GM12892 (cell line): Measurements from ENCODE around the gene HAO2.
A peak's percentile ranks its signal among the peaks of the same experiment; 100 is the strongest.

Source experiments
- DNase-seq: peaks from one replicate; pipeline ENCODE4 v3.0.0; 2011; ENCODE audit not compliant: insufficient read length
- FAIRE-seq: peaks from 2 replicates; lab custom pipeline; 2011; peaks lifted over from hg19 to GRCh38; lab: Jason Lieb, UNC
- POLR2A ChIP-seq: IDR thresholded peaks from 2 replicates; pipeline ENCODE4 v1.6.1; 2011; ENCODE audit warnings: low read depth, low read length, control low read depth
- POLR2AphosphoS5 ChIP-seq: IDR thresholded peaks from 2 replicates; pipeline ENCODE4 v1.6.1; 2011; ENCODE audit warnings: low read depth, low read length, control low read depth
- TAF1 ChIP-seq: IDR thresholded peaks from 2 replicates; pipeline ENCODE4 v1.6.1; 2011; ENCODE audit warnings: low read depth, mild to moderate bottlenecking, control low read depth, low read length, borderline replicate concordance

The HAO2 gene

GRCh38 chr1:119351997-119352396 is 16.6 kb upstream of the HAO2 start:
- no peak for DNase-seq
- TF ChIP-seq POLR2A (no peak), TAF1 (no peak)
- FAIRE-seq: no peak

GRCh38 chr1:119353836-119354235 is 14.7 kb upstream of the HAO2 start:
- no peak for DNase-seq
- FAIRE-seq: peak; percentile 27
- no peak for TF ChIP-seq POLR2A

- FAIRE-seq (no peak), DNase-seq (no peak)
- TF ChIP-seq POLR2AphosphoS5 (no peak), TAF1 (no peak), POLR2A (no peak)
Measured at GRCh38 chr1:119358636-119359035, 9.9 kb upstream of the HAO2 start.

- FAIRE-seq: no peak
Measured at GRCh38 chr1:119359730-119360129, 8.9 kb upstream of the HAO2 start.

GRCh38 chr1:119361205-119361604 is 7.4 kb upstream of the HAO2 start:
- no peak for DNase-seq
- TF ChIP-seq POLR2AphosphoS5 (no peak), TAF1 (no peak), POLR2A (no peak)
- FAIRE-seq: no peak

More at GRCh38 chr1:119359730-119360129, 8.9 kb upstream of the HAO2 start:
- TF ChIP-seq POLR2AphosphoS5: no peak
- DNase-seq: no peak

DNA sequence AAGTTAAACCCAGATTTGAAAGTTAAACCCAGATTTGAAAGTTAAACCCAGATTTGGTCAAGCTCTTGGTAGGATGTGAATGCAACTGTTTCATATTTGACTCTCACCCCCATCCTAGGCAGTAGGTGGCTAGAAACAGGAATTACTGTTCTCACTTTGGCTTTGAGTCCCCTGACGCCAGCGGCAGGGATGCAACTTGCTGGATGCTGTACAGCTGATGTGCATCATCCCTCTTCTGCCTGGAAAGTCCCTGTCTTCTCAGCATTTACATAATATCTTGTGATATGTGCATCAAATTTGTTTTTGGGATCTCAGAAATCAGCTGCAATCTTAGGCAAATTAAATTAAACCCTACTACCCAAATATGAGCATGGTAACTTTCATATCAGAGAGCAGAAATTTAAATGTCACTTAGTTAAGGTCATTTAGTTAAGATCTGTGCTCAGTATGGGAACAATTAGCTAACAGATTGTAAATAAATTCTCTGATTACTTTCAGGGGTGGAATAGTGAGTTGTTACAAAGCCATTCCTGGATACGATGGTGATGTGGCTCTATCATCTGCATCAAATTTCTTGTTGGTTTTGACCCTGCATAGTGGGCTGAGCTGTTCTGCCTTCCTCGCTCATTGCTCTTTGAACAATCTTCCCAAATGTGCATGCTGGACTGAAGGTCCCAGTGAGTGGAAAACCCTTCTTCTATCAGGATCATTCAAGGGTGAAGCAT is 6.8 kb upstream of the HAO2 start:
- TF ChIP-seq POLR2A: no peak
- no peak for TF ChIP-seq POLR2AphosphoS5
- FAIRE-seq (no peak), DNase-seq (no peak)

DNA sequence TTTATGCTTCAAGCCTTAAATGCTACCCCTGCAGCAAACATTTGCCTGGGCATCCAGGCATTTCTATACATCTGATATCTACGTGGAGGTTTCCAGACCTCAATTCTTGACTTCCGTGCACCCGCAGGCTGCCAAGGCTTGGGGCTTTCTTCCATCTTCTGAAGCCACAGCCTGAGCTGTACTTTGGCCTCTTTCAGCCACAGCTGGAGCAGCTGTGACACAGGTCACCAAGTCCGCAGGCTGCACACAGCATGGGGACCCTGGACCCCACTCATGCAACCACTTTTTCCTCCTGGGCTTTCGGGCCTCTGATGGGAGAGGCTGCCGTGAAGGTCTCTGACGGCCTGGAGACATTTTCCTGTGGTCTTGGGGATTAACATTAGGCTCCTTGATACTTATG is 5.4 kb upstream of the HAO2 start:
- DNase-seq (no peak), FAIRE-seq (no peak)
- no peak for TF ChIP-seq POLR2AphosphoS5
- TF ChIP-seq POLR2A: no peak
- no peak for TF ChIP-seq TAF1

GRCh38 chr1:119364640-119365039 is 3.9 kb upstream of the HAO2 start:
- DNase-seq (no peak), FAIRE-seq (no peak)
- TF ChIP-seq POLR2AphosphoS5 (no peak), TAF1 (no peak), POLR2A (no peak)

DNA sequence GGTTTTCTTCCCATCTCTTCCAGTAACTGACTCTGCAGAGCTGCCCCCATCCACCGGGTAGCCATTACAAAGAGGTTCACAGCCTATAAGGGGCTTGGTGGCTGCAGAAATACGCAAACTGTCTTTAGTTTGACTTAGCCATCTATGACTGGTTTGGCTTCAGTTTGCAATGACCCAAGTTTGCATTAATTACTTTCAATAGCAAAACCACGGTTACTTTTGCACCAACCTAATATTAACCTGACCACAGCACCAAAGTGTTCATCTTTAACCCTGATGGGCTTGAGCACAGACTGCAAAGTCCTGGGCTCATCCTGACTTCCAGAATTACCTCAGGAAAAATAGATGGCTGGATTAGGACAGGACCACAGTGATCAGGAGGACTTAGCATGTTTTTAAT is 2.2 kb upstream of the HAO2 start:
- FAIRE-seq (no peak), DNase-seq (no peak)
- no peak for TF ChIP-seq POLR2AphosphoS5
- no peak for TF ChIP-seq TAF1
- TF ChIP-seq POLR2A: no peak

DNA sequence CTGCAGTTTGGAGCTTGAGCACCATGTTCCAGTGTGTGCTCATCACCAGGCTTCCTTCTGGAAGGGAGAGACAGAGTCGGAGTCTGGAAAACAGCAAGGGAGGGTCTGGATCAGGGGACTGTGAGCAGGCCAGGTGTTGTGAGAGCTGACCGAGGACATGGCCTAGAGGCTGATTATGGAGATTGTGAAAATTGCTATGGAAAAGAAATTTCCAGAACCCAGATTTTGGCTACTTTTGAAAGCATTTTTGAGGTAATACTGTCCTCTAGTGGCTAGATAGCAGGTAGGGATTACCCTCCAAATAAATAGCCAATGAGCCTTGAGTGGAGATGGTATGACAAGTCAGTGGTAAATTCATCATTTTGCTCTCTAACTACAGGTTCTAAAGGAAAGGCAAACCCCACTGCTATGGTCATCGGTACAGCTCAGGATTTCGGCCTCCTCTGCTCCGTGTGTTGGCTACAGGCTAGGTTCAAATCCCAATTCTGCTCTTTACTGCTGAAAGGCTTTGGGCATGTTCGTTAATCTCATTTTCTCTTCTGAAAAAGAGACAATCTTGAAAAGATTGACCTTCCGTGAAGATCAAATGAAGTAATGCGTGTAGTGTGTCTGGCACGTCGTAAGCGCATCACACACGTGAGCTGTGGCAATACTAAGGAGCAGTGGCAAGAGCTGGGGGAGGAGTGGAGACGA is 1.0 kb upstream of the HAO2 start:
- FAIRE-seq (peak; percentile 69), DNase-seq (peak; percentile 8)
- TF ChIP-seq POLR2AphosphoS5 (no peak), POLR2A (no peak), TAF1 (no peak)

GRCh38 chr1:119370748-119371147 is 2.2 kb downstream of the HAO2 start:
- no peak for TF ChIP-seq POLR2A
- no peak for TF ChIP-seq POLR2AphosphoS5
- no peak for TF ChIP-seq TAF1
- FAIRE-seq: no peak
- DNase-seq: no peak

DNA sequence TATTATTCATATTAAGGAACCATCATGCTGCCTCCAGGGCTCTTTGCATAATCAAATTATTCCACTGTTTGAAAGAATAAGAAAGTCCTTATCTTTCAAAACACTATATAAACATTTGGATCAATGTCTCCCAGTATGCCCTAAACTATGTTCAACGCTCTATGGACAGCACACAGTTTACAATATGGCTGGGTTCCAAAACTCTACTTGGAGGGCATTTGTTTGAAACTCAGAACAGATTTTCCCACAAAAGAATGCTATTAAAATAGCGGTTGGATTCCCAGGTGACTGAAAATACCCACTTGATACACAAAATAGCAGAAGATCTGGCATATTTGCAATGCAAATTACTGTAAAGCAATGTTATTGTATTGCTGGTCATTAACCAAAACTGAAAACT is 3.2 kb downstream of the HAO2 start:
- TF ChIP-seq POLR2AphosphoS5: no peak
- no peak for TF ChIP-seq POLR2A
- no peak for TF ChIP-seq TAF1
- DNase-seq (no peak), FAIRE-seq (no peak)
